ENCODE data around the gene MRPL9.

DNA sequence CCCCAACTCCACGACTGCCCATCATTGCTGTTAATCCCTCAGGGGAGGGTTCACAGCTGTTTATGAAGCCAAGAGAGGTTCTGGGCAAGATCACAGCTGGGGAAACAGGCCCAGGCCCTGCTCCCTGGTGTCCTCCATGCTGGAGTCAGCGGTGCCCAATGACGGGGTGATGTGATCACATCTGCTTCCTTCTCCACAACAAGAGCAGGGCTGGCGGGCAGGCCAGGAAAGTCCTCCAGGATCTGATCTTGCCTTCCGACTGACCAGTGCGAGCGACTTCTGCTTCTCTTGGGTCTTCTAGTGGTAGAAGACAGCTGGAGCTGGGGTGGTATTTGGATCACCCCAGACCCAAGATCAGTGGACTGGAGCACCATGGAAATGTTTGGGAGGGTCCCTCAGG is 42.9 kb upstream of the MRPL9 start:
- TF ChIP-seq POLR2A (IDR thresholded peaks at IDR 0.05) = no peak
- TF ChIP-seq, protein P1, sequence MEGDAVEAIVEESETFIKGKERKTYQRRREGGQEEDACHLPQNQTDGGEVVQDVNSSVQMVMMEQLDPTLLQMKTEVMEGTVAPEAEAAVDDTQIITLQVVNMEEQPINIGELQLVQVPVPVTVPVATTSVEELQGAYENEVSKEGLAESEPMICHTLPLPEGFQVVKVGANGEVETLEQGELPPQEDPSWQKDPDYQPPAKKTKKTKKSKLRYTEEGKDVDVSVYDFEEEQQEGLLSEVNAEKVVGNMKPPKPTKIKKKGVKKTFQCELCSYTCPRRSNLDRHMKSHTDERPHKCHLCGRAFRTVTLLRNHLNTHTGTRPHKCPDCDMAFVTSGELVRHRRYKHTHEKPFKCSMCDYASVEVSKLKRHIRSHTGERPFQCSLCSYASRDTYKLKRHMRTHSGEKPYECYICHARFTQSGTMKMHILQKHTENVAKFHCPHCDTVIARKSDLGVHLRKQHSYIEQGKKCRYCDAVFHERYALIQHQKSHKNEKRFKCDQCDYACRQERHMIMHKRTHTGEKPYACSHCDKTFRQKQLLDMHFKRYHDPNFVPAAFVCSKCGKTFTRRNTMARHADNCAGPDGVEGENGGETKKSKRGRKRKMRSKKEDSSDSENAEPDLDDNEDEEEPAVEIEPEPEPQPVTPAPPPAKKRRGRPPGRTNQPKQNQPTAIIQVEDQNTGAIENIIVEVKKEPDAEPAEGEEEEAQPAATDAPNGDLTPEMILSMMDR (IDR thresholded peaks at IDR 0.05 in 4 of 5, conservative IDR thresholded peaks at IDR 0.05 in 1 of 5) = no peak

All from gastrocnemius medialis (tissue), 4 donors.